GM20431 (cell line): Measurements from ENCODE around the gene MARVELD2.

ENCODE experiments used
- in situ Hi-C: fragments of 300-500 bp; cut with MseI, MboI; formaldehyde crosslinking; loops from one replicate; pipeline ENCODE4 v1.15.0; 2020; ENCODE audit warnings: low sequenced_read_pairs; ENCODE audit not compliant: unreplicated experiment

MARVELD2 gene

DNA sequence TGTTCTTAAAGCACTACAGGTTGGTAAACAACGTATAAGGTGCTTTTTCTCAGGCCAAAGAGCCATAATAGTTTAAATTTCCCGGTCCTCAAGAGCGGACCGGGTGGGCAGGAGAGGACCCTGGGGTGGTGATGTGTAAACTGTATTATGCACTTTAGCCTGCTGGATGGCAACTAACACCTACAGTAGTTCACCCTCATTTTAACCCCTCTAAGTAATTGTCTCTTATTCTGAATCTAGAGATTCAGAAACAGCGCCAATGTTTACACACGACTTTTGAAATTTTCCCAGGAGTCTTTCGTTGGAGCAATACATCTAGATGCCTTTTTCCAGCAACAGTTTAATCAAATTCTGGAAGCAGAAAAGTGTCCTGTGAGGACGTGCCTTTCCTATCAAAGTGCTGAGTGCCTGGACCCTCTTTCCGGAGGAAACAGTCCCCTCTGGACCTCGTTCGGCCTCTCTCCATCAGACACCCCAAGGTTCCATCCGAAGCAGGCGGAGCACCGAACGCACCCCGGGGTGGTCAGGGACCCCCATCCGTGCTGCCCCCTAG, 77.0 kb downstream of the MARVELD2 start:
- in situ Hi-C loops, result no loop called here

DNA sequence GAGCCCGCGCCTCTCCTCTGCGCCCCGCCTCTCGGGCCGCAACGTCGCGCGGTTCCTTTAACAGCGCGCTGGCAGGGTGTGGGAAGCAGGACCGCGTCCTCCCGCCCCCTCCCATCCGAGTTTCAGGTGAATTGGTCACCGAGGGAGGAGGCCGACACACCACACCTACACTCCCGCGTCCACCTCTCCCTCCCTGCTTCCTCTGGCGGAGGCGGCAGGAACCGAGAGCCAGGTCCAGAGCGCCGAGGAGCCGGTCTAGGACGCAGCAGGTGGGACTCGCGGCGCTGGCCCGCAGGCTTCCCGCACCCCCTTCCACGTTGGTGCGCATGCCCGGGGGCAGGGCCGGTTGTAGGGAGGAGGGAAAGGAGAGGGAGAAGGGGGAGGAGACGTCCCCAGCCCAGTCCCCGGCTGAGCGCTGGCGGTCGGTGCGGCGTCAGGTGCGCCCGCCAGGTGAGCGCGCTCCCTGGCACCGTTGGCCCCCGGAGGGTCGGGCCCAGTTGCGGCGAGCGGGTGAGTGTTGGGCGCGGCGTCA, 77.5 kb downstream of the MARVELD2 start, which contains the start of gene OCLN:
Gene OCLN (plus strand): TSS at position 400 of the 532 bp plus-strand sequence. CDS start 11,455 bp downstream, outside the sequence.
- in situ Hi-C loops, result no loop called here

DNA sequence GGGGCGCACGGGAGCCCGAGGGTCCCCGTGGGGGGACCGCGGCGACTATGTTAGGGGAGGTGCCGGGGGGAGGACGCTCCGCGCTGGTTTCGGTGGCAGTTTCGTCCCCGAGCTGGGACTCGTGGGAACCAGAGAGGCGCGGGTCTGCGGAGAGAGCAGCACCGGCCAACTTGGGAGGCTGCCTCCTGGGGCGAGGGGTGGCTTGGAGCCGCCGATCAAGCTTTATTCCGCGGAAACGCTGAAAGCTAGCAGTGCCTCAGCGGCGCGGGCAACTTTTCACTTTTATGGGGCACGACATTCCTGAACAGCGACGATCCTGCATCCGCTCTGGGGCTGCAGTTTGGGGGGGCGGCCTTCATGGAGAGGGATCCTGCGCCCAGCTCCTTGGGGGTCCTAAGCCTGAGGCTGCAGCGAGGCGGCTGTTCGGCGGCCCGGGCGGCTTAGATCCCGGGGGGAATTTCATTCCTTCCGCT, 78.0 kb downstream of the MARVELD2 start:
- in situ Hi-C loops, result no loop called here

DNA sequence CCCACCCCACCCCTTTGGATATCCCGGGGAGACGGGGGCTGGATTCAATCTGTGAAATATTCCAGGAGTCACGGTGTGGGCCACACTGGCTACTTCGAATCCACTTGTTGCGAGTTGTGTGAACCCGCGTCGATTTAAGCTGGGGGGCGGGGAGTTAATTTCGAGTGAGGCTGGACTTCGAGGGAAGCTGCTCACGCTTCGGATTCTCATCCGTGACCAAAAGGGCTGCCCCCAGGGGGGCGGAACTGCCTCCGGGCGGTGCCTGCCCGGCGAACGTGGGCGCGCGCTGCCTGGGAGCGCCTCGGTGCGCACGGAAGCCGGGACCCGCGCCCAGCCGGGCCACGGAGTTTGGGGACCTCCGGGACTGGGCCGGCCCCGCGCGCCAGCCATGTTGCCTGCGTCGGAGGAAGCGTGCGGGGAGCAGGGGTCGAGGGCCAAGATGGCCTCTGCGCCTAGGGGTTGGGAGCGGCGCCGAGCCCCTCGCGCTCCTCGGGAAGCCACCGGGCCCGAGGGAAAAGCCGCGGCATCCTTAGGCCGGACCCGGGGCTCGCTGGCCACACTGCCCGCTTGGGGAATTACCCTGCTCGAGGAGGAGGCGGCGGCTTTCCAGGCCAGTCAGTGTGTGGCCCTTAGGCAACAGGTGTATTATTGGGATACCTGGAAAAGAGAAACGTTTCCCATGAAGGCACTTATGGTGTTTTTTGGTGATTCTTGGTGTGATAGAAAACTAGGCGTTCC, 78.6 kb downstream of the MARVELD2 start:
- in situ Hi-C loops, result no loop called here
